HepG2 (cell line): ENCODE results near the gene ATAD3C. TPM values are rescaled to one million over a fixed set of nuclear protein-coding genes. Genes with fewer than 3 reads are reported as not detected.

ENCODE experiments used
- CENPBD1 ChIP-seq: sonication (generic); formaldehyde crosslinking; IDR thresholded peaks from 2 replicates; pipeline ENCODE4 v1.8.0; 2022; ENCODE audit warnings: missing genetic modification reagents, low read depth, mild to moderate bottlenecking, borderline replicate concordance
- E2F2 ChIP-seq: sonication (generic); formaldehyde crosslinking; IDR thresholded peaks from 2 replicates; pipeline ENCODE4 v1.4.0; 2020; ENCODE audit warnings: missing genetic modification reagents, borderline replicate concordance
- MXD4 ChIP-seq: IDR thresholded peaks from 2 replicates; pipeline ENCODE4 v1.6.1; 2016; ENCODE audit warnings: mild to moderate bottlenecking, missing biosample characterization, missing genetic modification reagents
- PBX3 ChIP-seq: sonication (generic); formaldehyde crosslinking; IDR thresholded peaks from 2 replicates; pipeline ENCODE4 v1.8.1; 2023; ENCODE audit warnings: missing genetic modification reagents, inconsistent platforms, borderline replicate concordance
- PRDM4 ChIP-seq: sonication (generic); formaldehyde crosslinking; IDR thresholded peaks from 2 replicates; pipeline ENCODE4 v1.9.0; 2021; ENCODE audit warnings: missing genetic modification reagents, borderline replicate concordance
- PTBP1 ChIP-seq: fragments of 200-400 bp; formaldehyde crosslinking; IDR thresholded peaks from 2 replicates; pipeline ENCODE4 v1.6.1; 2018; ENCODE audit warnings: low read length, low read depth; ENCODE audit not compliant: poor library complexity, severe bottlenecking
- RNF2 ChIP-seq: fragments of 450-650 bp; conservative IDR thresholded peaks from 2 replicates; pipeline ENCODE4 v1.6.1; 2016; ENCODE audit warnings: low read depth
- SMAD9 ChIP-seq: sonication (generic); formaldehyde crosslinking; IDR thresholded peaks from 2 replicates; pipeline ENCODE4 v1.5.1; 2020; ENCODE audit warnings: mild to moderate bottlenecking, missing genetic modification reagents
- SYNCRIP ChIP-seq: fragments of 200-400 bp; formaldehyde crosslinking; IDR thresholded peaks from 2 replicates; pipeline ENCODE4 v1.6.1; 2018; ENCODE audit warnings: mild to moderate bottlenecking, low read depth, low read length; ENCODE audit not compliant: insufficient read depth
- TBL1XR1 ChIP-seq: fragments of 150-350 bp; IDR thresholded peaks from 2 replicates; pipeline ENCODE4 v1.6.1; 2014; ENCODE audit warnings: borderline replicate concordance, low read length; ENCODE audit not compliant: partially characterized antibody
- UBTF ChIP-seq: sonication (generic); formaldehyde crosslinking; IDR thresholded peaks from 2 replicates; pipeline ENCODE4 v1.4.0; 2020; ENCODE audit warnings: mild to moderate bottlenecking, missing genetic modification reagents
- ZFP41 ChIP-seq: sonication (generic); formaldehyde crosslinking; IDR thresholded peaks from 2 replicates; pipeline ENCODE4 v1.4.0; 2020; ENCODE audit warnings: mild to moderate bottlenecking, missing genetic modification reagents, borderline replicate concordance
- ZNF121 ChIP-seq: sonication (generic); formaldehyde crosslinking; IDR thresholded peaks from 2 replicates; pipeline ENCODE4 v1.5.0; 2020; ENCODE audit warnings: mild to moderate bottlenecking, missing genetic modification reagents
- ZNF329 ChIP-seq: sonication (generic); formaldehyde crosslinking; IDR thresholded peaks from 2 replicates; pipeline ENCODE4 v1.9.0; 2021; ENCODE audit warnings: low read depth, mild to moderate bottlenecking, missing genetic modification reagents
- ZNF546 ChIP-seq: sonication (generic); formaldehyde crosslinking; conservative IDR thresholded peaks from 2 replicates; pipeline ENCODE4 v1.8.1; 2023; ENCODE audit warnings: mild to moderate bottlenecking, missing genetic modification reagents
- ZNF768 ChIP-seq: sonication (generic); formaldehyde crosslinking; IDR thresholded peaks from 2 replicates; pipeline ENCODE4 v1.4.0; 2020; ENCODE audit warnings: missing genetic modification reagents
- polyA plus RNA-seq, 8 experiments: library from polyadenylated mRNA; depleted of rRNA in 3 of 8; stranded (reverse) in 7 of 8; unstranded in 1 of 8; fragments of >200 nt; fragmentation: Illumina TruSeq in 4 of 8; extraction: Trizol in 4 of 8; gene quantifications; 2 replicates each; pipeline versions ENCODE4 v1.2.1 to v1.2.3, GENCODE V29; 2011 to 2016; ENCODE audit warnings: low read depth in 4 of 8, missing spikeins in 1 of 8, mixed read lengths in 1 of 8; ENCODE audit not compliant: insufficient read depth in 1 of 8
- total RNA-seq, 5 experiments: library from RNA; depleted of rRNA; stranded (reverse); fragments of >200 nt; fragmentation: Illumina TruSeq; extraction: Trizol; gene quantifications; 2 replicates each; pipeline ENCODE4 v1.2.3, GENCODE V29; 2016; ENCODE audit warnings: low read depth in 1 of 5

Gene ATAD3C
- total and polyA plus RNA-seq, 2 of the 13 experiments (the other 11 are each of a cell fraction or from before 2014, with no cell fraction given): 2.4 to 3.2 TPM

- TF ChIP-seq PRDM4 (CRISPR knock-in tag): no peak
- TF ChIP-seq CENPBD1: no peak
- TF ChIP-seq SMAD9 (CRISPR knock-in tag): peak; percentile 84; the same call in 1 of the 2 replicates
- TF ChIP-seq ZNF329 (CRISPR knock-in tag): no peak; the same call in 1 of the 2 replicates
- TF ChIP-seq ZFP41 (CRISPR knock-in tag): no peak
- TF ChIP-seq UBTF (CRISPR knock-in tag): peak; percentile 91
- no peak for TF ChIP-seq SYNCRIP
- TF ChIP-seq ZNF546 (CRISPR knock-in tag): no peak
- no peak for TF ChIP-seq PTBP1
- TF ChIP-seq ZNF121 (CRISPR knock-in tag): peak; percentile 94
- no peak for TF ChIP-seq PBX3 (CRISPR knock-in tag)
- TF ChIP-seq ZNF768 (CRISPR knock-in tag): 0 out of 2 replicates have a peak, but pooled peaks have one; percentile 13
- no peak for TF ChIP-seq RNF2
- peak; percentile 91 for TF ChIP-seq MXD4 (CRISPR knock-in tag)
- TF ChIP-seq E2F2 (CRISPR knock-in tag): no peak
- TF ChIP-seq TBL1XR1: peak; percentile 94
Observed at GRCh38 chr1:1400576-1401456, 48.7 kb upstream of the ATAD3C start (continued).
